ENCODE results near the gene LIN7B.
"Not testable (repeated sequence)": the region's sequence is repeated elsewhere in the genome, so short reads cannot be mapped to it uniquely, and the experiment has no call there.

LIN7B gene

DNA sequence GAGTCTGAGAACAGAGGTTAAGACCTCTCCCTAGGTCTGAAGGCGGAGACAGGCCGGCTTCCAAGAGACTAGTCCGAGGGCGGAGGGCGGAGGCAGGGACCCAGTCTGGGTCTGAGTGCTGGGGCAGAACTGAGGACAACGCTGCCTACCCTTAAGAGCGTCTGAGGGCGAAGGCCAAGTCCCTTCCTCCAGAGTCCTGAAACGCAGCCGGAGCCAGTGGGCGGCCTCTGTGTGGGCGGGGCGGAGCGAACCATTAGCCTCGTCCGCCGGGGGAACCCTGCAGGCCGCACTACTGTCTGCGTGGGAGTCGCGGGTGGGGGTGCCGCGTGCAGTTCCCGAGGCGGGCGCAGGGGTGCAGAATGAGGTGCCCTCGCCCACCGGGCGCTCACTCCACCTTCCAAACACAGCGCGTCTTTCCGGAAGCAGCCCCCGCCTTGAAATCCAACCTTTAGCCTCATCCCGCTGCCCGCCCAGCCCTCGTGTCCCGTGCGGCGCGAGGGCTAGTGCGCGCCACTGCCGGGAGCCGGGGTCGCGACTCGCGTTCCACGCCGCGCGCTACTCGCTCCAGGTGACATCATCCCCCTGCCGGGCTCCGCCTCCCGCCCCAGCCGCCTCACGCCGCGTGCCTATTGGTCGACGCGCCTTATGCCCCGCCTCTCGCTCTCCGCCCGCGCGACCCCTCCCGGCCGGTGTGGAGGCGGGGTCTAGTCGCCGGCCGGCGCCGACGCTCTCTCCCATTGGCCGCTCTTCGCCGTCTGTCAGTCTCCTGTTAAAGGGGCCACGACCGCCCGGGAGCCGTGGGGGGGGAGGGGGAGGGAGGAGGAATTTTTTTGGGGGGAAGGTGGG, 4.6 kb downstream of the LIN7B start, which contains the start of gene C19orf73:
Gene C19orf73 (minus strand): TSS at position 579 of the 846 bp plus-strand sequence. CDS start 121 bp downstream, at position 458.
- DNase-seq (peak; percentile 96), ATAC-seq (peak; percentile 80)

DNA sequence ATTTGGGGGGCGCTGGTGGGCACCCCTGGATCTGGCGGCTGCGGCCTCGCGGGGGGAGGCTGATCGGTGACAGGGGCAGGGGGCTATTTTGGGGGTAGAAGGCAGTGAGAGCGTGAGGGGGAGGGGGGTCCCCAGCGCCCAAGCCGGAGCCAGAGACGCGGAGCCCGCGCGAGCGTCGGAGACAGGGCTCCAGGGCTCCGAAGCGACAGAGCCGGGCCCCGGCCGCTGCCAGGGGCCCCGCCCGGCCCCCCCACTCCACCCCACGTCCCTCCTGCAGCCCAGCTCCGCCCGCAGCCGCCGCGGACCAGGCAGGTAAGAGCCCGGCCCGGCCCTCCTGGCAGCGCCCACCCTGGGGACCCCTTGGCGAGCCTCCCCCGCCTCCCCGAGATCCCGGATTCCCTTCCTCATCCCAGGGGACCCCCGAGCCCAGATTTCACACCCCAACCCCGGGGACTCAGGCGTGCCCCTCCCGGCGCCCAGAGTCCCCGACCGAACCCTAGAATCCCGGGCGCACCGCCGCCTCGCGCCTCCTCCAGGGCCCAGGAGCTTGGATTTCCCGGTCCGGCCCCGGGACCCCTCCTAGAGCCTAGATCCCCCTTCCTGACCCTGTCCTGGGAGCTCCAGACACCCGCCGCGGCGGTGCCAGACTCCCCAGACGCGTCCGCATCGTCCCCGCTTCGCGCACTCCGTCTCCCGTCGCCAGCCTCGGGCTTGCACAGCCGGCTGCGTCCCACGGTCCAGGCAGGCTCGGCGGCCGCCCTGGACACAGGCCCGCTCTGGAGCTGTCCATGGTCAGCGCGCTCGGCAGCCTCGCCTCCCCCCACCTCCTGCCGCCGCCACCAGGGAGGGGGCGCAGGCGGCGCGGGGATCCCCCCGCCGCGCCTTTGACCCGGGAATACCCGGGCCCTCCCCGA, 5.5 kb downstream of the LIN7B start, which contains the start of gene PPFIA3:
Gene PPFIA3 (plus strand): TSS at position 134 of the 914 bp plus-strand sequence. CDS start 8,330 bp downstream, outside the sequence.
- ATAC-seq (no peak), DNase-seq (peak; percentile 38)

DNA sequence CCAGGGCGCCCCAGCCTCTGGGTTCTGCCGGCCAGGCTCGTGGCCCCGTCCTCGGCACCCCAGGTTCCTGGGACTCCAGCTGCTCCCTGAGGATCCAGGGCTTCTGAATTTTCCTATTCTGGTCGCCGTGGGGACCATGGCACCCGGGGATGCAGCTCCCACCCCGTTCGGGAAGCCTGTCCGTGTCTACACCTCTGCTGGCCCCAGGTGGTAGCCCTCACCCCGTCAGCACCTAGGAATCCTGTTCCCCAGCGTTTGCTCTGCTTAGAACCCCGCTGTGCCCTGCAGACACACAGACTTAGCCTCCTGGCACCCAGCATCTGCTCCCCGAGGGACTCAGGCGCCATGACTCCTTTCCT, 6.1 kb downstream of the LIN7B start:
- ATAC-seq (no peak), DNase-seq (no peak)

DNA sequence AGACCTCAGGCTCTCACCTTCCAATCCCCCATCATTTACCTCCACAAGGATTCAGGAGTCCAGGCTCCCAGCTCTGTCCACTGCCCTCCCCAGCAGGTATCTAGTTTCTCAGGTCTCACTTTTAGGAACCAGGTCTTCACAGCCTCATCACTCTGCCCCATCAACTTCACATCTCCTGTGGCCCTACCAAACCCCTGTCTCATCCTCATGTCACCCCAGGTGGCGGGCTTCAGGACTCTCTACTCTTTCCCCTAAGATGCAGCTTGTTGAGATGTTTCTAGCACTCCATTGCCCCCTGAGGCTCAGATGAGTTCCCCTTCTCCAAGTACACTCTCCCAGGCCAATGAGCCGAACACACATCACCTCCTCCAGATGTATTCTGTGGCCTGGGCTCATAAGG, 6.7 kb downstream of the LIN7B start:
- no peak for ATAC-seq
- no peak for DNase-seq

DNA sequence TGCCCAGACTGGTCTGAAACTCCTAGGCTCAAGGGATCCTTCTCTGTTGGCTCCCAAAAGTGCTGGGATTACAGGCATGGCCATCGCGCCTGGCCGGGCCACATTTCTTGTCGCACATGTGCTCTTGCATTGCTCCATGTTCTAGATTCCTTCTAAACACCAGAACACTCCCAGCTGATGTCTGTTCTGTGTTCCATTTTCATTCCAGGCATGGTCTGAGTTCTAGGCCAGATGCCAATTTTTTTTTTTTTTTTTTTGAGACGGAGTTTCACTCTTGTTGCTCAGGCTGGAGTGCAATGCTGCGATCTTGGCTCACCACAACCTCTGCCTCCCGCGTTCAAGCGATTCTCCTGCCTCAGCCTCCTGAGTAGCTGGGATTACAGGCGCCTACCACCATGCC, 7.7 kb downstream of the LIN7B start:
- DNase-seq, ATAC-seq: not testable (repeated sequence)

DNA sequence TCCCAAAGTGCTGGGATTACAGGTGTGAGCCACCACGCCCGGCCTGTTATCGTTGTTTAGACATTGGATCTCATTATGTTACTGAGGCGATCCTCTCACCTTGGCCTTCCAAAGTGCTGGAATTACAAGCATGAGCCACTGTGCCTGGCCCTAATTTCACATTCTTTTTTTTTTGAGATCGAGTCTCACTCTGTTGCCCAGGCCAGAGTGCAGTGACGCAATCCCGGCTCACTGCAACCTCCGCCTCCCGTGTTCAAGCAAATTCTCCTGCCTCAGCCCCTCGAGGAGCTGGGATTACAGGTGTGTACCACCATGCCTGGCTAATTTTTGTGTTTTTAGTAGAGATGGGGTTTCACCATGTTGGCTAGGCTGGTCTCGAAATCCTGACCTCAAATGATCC, 9.1 kb downstream of the LIN7B start:
- DNase-seq, ATAC-seq: not testable (repeated sequence)

DNA sequence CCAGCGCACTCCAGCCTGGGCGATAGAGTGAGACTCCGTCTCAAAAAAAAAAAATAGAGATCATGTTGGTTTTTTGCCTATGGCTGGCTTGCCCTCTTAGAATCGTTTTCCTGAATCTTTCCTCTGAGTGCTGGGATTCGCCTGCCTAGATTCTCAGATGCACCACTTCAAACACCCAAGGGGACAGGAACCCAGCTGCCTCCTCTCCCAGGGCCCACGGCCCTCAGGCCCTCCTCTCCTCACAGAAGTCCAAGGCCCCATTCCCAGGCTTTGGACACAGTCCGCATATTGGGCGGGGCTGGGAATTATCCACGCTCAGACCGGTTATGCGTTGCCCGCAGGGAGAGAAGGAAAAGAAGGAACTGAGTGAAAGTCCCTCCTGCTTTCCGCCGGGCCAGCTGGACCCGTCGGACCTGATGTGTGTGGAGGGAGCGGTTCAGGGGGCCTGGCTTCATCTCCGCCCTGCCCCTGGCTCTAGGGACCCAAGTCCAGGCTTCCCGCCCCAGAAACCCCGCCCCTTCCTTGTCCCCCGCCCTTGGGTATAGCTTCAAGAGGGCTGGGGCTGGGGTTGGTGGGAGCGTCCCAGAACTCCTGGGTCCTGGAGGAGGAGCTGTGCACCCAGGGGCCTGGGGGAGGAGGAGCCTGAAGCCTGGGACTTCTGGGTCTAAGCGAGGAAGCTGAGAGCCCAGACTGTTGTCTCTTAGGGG, 11.0 kb downstream of the LIN7B start:
- DNase-seq (no peak), ATAC-seq (no peak)

DNA sequence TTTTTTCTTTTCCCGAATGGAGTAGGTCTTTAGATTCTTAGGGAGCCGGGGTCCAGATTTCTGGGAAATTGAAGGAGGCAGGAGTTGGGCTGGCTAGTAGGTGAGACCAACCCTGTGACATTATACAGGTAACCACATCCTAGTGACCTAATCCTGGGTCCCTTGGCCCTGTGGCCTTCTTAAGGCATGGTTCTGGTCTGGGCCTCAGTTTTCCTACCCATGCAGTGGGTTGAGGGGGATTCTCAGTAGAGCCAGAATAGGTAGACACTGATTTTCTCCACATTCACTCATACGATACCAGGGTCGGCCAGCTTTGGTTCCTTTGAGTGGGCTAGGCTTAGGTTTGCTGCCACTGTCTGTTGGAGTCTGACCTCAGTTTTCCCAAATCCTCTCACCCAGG, 12.4 kb downstream of the LIN7B start:
- ATAC-seq (no peak), DNase-seq (no peak)

DNA sequence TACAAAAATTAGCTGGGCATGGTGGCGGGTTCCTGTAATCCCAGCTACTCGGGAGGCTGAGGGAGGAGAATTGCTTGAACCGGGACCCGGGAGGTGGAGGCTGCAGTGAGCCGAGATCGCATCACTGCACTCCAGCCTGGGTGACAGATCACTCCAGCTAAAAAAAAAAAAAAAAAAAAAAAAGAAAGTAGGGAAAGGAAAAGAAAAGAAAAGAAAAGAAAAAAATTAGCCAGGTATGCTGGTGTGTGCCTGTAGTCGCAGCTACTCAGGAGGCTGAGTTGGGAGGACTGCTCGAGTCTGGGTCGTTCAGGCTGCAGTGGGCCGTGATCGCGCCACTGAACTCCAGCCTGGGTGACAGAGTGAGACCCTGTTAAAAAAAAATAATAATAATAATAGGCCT, 13.1 kb downstream of the LIN7B start:
- not testable (repeated sequence) for DNase-seq, ATAC-seq

DNA sequence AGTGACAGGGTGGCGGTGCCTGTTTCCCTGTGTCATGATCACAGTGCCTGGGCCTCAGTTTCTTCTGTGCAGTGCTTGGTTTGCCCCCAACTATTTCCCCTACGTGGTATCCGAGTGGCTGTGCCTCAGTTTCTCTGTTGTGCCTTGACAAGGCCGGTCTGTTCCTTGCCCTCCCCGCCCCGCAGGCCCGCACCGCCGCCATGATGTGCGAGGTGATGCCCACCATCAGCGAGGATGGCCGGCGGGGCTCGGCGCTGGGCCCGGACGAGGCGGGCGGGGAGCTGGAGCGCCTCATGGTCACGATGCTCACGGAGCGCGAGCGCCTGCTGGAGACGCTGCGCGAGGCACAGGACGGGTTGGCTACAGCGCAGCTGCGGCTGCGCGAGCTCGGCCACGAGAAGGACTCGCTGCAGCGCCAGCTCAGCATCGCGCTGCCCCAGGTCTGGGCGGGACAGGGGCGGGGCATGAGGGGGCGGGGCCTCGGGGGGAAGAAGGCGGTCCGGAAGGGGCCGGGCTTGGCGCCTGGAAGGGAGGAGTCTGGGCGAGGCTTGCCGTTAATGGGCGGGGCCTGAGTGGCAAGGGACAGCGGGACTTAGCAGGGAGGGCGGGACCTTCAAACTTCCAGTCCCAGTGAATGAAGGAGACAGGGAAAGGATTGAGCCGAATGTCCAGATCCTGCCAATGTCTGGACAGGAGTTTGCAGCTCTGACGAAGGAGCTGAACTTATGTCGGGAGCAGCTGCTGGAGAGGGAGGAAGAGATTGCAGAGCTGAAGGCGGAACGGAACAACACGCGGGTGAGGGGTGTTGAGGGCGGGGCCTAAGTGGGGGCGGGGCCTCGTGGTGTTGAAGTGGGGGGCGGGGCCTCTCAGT, 13.7 kb downstream of the LIN7B start:
- DNase-seq (peak; percentile 96), ATAC-seq (peak; percentile 96)

DNA sequence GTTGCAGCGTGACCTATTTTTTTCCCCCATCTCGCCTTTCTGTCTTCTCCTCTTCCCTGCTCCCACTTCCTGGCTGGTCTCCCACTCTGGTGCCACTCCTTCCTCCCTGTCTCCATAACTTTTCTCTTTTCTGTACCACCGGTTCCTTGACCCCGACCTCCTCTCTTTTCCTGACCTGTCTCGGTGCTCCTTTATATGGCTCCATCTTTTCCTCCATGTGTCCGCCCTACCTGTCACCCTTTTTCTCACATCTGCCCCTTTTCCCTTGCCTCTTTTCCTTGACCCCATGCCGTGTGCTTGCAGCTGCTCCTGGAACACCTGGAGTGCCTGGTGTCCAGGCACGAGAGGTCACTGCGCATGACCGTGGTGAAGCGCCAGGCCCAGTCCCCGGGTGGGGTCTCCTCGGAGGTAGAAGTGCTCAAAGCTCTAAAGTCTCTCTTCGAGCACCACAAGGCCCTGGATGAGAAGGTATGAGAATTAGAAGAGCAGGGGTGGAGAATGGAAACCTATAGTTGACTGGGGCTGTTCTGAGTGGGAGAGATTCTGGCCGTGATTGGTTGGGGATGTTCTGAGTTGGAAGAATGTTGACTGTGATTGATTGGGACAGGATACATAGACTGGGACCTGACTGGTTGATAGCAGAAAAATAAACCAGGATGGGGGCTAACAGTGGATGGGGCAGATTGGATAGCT, 14.5 kb downstream of the LIN7B start:
- ATAC-seq (no peak), DNase-seq (no peak)

DNA sequence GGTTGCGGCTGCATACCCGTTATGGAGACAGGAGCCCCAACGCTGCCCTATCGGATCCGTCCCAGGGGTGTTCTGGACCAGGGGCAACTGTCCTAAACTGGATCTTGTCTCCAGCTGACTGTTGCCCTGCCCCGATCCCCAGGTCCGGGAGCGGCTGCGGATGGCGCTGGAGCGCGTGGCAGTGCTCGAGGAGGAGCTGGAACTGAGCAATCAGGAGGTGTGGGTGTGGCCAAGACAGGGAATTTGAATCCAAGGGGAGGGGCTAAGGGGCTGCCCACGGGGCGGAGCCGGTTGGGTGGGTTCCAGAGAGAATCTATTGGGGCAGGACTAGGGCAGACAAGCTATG, 15.0 kb downstream of the LIN7B start:
- ATAC-seq (no peak), DNase-seq (no peak)

DNA sequence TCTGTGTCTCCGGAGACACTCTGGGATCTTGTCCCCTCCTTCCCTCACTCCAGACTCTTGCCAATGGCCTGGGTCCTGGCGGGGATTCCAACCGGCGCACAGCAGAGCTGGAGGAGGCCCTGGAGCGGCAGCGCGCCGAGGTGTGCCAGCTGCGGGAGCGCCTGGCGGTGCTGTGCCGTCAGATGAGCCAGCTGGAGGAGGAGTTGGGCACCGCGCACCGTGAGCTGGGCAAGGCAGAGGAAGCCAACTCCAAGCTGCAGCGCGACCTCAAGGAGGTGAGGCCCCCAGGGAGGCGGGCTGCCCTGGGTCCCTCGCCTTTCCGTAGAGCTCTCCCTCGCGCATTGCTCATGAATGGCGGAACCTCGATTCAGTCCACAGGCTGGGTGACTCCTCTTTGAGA, 16.2 kb downstream of the LIN7B start:
- ATAC-seq, result no peak

DNA sequence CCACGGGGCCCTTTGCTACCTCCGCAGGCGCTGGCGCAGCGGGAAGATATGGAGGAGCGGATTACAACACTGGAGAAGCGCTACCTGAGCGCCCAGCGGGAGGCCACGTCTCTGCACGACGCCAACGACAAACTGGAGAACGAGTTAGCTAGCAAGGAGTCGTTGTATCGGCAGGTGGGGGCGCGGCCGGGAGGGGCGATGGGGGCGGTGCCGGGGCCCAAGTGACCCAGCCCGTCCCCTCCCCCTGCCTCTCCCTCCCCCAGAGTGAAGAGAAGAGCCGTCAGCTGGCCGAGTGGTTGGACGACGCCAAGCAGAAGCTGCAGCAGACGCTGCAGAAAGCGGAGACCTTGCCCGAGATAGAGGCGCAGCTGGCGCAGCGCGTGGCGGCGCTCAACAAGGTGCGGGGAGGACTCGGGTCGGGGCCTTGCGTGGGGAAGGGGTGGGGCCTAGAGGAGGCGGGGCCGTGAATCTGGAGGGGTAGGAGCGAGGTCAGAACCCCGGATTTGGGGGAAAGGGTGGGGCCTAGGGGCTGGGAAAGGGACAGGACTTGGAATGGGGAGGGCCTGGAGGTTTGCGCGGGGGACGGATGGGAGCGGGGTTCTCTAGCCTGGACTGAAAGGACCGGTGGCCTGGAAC, 18.9 kb downstream of the LIN7B start:
- DNase-seq, result no peak
- no peak for ATAC-seq

More for the DNA sequence above, 16.2 kb downstream of the LIN7B start:
- no peak for DNase-seq

DNA sequence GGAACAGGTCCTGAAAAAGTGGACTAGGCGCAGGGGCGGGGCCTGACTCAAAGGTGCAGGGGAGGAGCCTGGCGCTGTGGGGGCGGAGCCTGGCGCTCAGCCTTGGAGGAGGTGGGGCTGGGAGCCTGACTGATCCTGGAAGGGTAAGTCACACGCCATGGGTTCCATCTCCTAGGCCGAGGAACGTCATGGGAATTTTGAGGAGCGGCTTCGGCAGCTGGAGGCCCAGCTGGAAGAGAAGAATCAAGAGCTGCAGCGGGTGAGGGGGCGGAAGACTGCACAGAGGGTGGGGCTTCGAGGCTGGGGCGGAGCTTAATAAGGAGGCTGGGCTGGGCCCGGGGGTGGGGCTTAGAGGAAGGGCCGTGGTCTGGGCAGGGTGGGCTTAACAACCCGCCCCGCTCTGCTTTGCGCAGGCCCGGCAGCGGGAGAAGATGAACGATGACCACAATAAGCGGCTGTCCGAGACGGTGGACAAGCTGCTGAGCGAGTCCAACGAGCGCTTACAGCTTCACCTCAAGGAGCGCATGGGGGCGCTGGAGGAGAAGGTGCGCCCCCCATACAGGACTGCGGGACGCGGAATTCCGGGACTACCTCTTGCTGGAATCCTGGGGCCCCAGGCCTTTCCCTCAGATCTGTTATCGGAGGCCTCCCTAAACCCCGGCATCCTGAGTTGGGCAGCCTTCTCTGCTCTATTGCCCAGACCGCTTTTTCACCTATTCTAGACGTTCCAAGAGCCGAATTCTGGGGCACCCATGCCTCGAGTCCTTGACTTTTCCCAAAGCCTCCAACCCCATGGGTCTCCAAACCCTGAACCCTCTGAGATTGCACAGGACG, 19.7 kb downstream of the LIN7B start:
- DNase-seq, result peak; percentile 68

DNA sequence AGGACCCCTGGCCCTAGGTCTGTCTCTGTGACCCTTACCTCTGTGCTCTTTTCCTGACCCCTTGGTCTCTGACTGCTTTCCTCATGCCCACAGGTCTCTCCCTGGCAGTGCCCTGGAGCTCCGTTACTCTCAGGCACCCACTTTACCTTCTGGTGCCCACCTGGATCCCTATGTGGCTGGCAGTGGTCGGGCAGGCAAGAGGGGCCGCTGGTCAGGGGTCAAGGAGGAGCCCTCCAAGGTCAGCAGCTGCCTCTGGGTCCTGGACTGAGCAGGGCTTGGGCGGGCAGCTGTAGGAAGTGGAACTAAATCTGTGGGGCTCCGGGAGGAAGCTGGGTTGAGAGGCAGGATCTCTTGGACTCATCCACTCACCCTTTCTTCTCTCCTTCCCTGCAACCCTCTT, 21.5 kb downstream of the LIN7B start:
- ATAC-seq, result no peak

More for the DNA sequence above, 19.7 kb downstream of the LIN7B start:
- peak; percentile 47 for ATAC-seq

DNA sequence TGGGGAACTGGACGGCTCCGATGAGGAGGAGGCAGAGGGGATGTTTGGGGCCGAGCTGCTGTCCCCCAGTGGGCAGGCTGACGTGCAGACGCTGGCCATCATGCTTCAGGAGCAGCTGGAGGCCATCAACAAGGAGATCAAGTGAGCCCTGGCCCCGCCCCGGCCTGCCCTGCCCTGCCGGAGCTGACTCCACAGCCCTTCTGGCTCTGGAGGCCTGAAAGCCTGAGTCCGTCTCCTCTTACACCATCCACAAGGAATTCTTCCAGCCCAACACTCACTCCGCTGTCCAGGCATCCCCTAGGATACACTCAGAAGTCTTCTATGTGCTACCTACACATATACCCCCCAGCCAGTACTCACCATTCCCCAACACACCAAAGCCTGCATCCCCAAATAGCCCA, 22.6 kb downstream of the LIN7B start:
- DNase-seq (no peak), ATAC-seq (no peak)

More for the DNA sequence above, 21.5 kb downstream of the LIN7B start:
- no peak for DNase-seq

DNA sequence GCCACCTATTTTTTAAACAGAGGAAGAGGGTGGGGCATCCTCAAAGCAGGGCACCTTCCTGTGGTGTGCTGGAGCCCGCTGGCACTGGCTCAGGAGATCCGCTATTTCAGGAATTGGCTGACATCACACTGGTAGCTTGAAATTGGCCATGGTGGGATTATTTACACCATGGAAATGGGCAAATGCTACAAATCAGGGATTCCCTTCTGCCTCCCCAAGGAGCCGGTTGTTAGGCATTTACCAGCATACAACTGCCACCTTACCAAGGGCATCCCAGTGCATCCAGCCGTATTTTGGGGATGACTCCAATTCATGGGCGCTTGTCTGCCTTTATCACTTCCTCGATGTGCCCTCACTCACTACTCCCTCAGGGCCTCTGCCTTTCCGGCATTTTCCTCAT, 26.8 kb downstream of the LIN7B start:
- ATAC-seq (no peak), DNase-seq (no peak)

DNA sequence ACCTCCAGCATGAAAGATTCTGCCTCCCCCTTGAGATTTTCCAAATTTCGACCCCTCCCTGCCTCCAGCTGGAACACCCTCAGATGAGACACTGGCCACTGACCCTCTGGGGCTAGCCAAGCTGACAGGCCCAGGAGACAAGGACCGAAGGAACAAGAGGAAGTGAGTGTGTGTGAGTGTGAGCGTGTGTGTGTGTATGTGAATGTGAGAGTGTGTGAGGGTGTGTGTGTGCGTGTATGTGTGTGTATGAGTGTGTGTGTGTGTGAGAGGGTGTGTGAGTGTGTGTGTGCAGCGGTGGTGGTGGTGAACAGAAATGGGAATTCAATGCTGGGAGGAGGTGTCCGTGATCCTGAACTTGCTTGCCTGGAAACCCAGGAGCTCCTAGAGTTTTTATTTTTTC, 27.2 kb downstream of the LIN7B start:
- no peak for ATAC-seq
- DNase-seq, result no peak
